AG09319 (cell line): ENCODE results near the gene AGTR1.
A peak's percentile ranks its signal among the peaks of the same experiment; 100 is the strongest.

Source experiments
- DNase-seq: peaks from one replicate; pipeline ENCODE4 v3.0.0-alpha.2; 2010; ENCODE audit warnings: low read depth; ENCODE audit errors: extremely low read depth
- TF ChIP-seq, protein P1 (sequence below): IDR thresholded peaks from 2 replicates; pipeline ENCODE4 v1.5.1; 2011; ENCODE audit warnings: low read depth, mild to moderate bottlenecking, inconsistent platforms, low read length, moderate library complexity

AGTR1 gene

DNA sequence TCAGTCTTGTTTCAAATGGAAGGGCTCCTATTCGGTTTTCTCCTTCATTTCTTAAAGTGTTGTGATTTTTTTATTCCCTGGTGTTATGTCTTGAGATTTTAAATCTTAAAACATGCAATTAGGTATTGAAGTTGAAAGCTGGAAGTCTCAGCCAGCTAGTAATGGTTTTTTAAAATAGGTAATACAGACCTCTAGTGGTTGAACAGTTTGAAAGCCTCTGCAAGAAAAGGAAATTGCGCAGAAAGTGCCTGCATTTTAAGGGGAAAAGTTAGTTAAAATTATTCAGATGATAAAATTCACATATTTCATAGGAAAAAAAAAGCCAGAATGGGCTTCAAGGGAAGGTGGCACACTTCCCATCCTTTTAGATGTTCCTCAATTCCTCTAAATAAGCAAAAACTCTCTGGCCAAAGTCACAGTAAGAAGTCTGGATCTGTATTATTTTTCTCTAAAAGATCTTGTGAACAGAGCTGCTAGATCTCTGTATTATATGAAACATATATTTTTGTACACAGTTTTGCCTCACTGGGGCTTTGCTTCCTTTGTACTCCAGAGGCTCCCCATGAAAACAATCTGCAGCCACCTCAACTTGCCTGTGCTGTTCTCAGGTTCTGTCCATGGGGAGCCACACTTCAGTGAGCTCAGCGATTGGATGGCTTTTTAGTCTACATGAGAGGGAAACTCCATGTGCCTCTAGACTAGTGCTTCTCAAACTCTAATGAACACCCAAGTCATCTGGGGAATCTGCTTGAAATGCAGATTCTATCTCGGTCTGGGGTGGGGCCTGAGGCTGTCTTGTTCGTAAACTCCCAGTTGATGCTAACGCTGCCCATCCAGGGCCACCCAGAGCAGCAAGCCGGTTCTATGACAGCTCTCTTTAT, 21.5 kb downstream of the AGTR1 start:
- DNase-seq = no peak
- TF ChIP-seq, protein P1, sequence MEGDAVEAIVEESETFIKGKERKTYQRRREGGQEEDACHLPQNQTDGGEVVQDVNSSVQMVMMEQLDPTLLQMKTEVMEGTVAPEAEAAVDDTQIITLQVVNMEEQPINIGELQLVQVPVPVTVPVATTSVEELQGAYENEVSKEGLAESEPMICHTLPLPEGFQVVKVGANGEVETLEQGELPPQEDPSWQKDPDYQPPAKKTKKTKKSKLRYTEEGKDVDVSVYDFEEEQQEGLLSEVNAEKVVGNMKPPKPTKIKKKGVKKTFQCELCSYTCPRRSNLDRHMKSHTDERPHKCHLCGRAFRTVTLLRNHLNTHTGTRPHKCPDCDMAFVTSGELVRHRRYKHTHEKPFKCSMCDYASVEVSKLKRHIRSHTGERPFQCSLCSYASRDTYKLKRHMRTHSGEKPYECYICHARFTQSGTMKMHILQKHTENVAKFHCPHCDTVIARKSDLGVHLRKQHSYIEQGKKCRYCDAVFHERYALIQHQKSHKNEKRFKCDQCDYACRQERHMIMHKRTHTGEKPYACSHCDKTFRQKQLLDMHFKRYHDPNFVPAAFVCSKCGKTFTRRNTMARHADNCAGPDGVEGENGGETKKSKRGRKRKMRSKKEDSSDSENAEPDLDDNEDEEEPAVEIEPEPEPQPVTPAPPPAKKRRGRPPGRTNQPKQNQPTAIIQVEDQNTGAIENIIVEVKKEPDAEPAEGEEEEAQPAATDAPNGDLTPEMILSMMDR = peak; percentile 46

DNA sequence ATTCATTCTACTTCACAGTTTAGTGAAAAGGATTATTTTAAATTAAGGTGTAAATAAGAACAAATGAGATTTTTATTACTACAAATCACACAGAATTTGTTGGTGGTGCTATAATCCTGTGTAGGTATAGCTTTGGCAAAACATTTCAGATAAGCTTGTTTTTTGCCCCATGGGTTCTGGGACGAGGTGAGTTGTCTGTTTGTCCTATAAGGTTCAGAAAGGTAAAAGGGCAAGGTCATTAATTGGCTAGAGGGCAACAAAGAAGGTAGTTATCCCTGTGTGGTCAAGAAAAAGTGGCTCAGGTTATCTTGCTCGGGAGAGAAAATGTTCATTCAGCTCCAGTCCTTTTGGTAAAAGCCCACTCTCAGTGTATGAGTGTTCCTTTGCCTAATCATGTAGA, 23.2 kb downstream of the AGTR1 start:
- no peak for DNase-seq
- TF ChIP-seq, protein P1 = no peak

DNA sequence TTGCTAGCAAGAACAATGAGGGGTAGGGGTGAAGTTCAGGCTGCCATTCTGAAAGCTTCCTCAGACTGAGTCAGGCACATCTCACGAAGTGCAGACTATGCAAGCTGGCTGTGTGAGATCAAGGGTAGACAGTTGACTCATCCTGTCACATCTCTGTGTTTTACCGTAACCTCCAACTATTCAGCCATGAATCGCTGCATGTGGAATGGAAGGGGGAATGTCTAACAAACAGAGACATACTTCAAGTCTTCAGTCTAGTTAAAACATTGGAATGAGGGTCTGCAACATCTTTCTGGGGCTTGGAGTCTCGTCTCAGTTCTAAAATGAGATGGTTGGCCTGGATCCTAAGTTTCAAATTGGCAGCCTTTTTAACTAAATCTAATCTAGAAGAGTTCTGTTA, 25.9 kb downstream of the AGTR1 start:
- TF ChIP-seq, protein P1 = no peak
- DNase-seq = no peak

DNA sequence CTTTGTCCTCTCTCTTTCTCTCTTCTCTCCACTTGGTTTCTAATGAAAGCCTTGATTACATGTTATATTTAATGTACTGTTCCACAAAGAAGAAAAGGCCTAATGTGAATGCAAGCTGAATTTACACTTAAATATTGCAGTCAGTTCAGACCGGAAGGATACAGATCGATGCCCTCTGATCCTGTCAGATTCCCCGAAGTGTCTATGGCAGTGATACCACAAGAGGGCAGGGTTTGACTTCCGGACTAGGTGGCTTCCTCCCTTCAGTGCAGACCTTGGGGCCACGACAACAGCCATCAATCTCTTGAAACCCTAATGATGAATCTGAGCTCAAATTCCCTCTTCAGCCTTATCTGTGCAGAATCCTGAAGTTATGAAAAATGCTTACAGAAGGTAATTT, 29.5 kb downstream of the AGTR1 start:
- TF ChIP-seq, protein P1 = peak; percentile 39

DNA sequence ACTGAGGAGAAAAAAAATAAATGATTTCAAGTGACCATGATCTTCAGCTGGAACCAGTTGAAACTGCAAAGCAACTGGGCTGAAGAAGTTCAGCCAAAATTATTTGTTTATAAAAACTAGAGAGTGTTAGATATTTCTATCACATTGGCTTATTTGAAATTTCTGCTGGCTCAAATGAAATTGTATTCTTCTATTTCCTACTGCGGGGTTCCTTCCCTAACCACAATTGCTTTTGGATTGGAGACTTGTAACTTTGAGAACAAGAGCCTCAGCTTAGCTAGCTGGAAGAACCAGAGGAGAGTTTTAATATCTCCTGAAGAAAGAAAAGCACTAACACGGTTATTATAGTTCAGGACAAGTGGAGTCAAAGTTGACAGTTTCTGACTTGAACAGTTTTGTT, 31.1 kb downstream of the AGTR1 start:
- no peak for DNase-seq
- TF ChIP-seq, protein P1 = no peak

More for the DNA sequence above, 29.5 kb downstream of the AGTR1 start:
- DNase-seq = no peak

DNA sequence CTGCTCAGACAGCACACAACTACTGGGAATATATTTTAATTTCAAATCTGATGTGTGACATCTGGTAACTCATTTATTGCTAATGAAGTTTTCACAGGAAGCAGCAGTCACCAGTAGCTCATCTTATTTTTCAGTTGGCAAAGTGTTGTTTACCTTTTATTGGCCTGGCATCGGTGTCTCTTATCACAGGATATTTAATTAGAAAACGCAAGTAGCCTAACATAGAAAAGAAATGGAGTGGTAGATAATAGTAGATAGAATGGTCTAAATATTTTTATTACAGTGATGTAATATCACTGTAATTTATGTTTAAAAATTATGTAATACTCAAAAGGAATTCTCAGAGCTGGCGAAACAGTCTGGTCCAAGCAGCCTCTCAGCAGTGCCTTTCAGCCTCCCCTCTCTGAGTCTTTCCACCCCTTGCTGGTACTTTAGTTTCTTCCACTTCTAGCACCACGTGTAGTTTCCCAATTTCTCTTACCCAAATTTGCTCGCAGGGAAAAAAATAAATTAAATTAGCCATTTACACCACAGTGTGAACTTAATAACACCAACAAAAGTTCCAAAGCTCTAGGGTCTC, 31.9 kb downstream of the AGTR1 start:
- TF ChIP-seq, protein P1 = no peak
- DNase-seq = no peak

DNA sequence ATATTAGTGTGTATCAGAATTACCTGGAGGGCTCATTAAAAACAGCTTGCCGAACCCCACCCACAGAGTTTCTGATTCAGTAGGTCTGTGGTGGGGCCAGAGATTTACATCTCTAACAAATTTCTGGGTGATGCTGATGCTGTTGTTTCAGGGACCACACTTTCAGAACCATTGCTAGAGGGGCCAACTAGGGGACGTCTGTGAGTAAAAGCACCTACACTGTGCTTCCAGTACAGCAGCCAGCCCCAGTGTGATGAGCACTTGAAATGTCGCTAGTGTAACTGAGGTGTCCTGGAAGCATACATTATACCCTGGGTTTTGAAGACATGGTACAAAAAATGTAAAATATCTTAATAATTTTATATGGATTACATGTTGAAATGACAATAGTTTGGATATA, 33.0 kb downstream of the AGTR1 start:
- no peak for DNase-seq
- TF ChIP-seq, protein P1 = no peak
